Panc1 (cell line): ENCODE results near the gene SSX2IP. TPM values are rescaled to one million over a fixed set of nuclear protein-coding genes. Genes with fewer than 3 reads are reported as not detected.

Experiments used
- ATAC-seq: fragments of 200-7000 bp; cut with Tn5 transposase; 2 replicates; pipeline ENCODE4 v1.9.1; 2020; ENCODE audit warnings: mild to moderate bottlenecking, moderate library complexity
- BruUV-seq: library from RNA; stranded (reverse); fragments of 400-500 nt; replicated peaks from 2 replicates; lab custom pipeline; 2021; lab: Mats Ljungman, UMichigan
- CTCF ChIA-PET: fragments of 300-600 bp; sonication (Branson Sonifier 250); formaldehyde crosslinking; loops from one replicate; lab custom pipeline; 2022; ENCODE audit warnings: antibody characterized with exemption; lab: Charles Lee
- POLR2A ChIA-PET: fragments of 300-600 bp; sonication (Branson Sonifier 250); formaldehyde crosslinking; loops from one replicate; lab custom pipeline; 2022; ENCODE audit warnings: antibody characterized with exemption; lab: Charles Lee
- DNase-seq: peaks from one replicate; pipeline ENCODE4 v3.0.0-alpha.2; 2010; ENCODE audit warnings: low read depth, low spot score
- H3K27ac ChIP-seq: 2 replicates; pipeline ENCODE4 v1.5.1; 2011; ENCODE audit warnings: mild to moderate bottlenecking, low read length, inconsistent platforms
- H3K27me3 ChIP-seq: fragments of 200-500 bp; sonication (Bioruptor generic); 2 replicates; pipeline ENCODE4 v1.6.0; 2014; ENCODE audit warnings: low read length, inconsistent platforms; ENCODE audit not compliant: control insufficient read depth, insufficient read depth
- H3K36me3 ChIP-seq: fragments of 200-500 bp; sonication (Bioruptor generic); 2 replicates; pipeline ENCODE4 v1.5.1; 2014; ENCODE audit warnings: inconsistent platforms, mild to moderate bottlenecking, low read length, moderate library complexity; ENCODE audit not compliant: control insufficient read depth, insufficient read depth
- H3K4me1 ChIP-seq: 2 replicates; pipeline ENCODE4 v1.5.1; 2011; ENCODE audit warnings: inconsistent platforms, mild to moderate bottlenecking, low read length, moderate library complexity; ENCODE audit not compliant: control insufficient read depth, insufficient read depth
- H3K4me3 ChIP-seq, 2 experiments: 2 replicates each; pipeline ENCODE4 v1.5.1; 2011 to 2012; ENCODE audit warnings: low read depth in 2 of 2, low read length in 2 of 2, mild to moderate bottlenecking in 2 of 2, inconsistent platforms in 1 of 2, moderate library complexity in 1 of 2
- H3K9me3 ChIP-seq: fragments of 200-500 bp; sonication (Bioruptor generic); 2 replicates; pipeline ENCODE4 v1.5.1; 2014; ENCODE audit warnings: low read depth, mild to moderate bottlenecking, inconsistent platforms, low read length, moderate library complexity; ENCODE audit not compliant: control insufficient read depth, insufficient read depth
- POLR2AphosphoS5 ChIP-seq: IDR thresholded peaks from 2 replicates; pipeline ENCODE4 v1.6.1; 2012; ENCODE audit warnings: mild to moderate bottlenecking, low read depth, low read length, moderate library complexity
- SIN3A ChIP-seq: IDR thresholded peaks from 2 replicates; pipeline ENCODE4 v1.6.1; 2012; ENCODE audit warnings: low read depth, mild to moderate bottlenecking, low read length, moderate library complexity, borderline replicate concordance; ENCODE audit not compliant: insufficient read depth
- TCF7L2 ChIP-seq: IDR thresholded peaks from 2 replicates; pipeline ENCODE4 v1.6.1; 2011; ENCODE audit warnings: mild to moderate bottlenecking, low read depth, low read length, inconsistent platforms
- in situ Hi-C: cut with HindIII; loops from 2 replicates; pipeline ENCODE4 v1.10.0; 2016; ENCODE audit warnings: low sequenced_read_pairs, low pct_unique_long_range_greater_than_20kb
- intact Hi-C: fragments of 100-400 bp; cut with micrococcal nuclease; formaldehyde crosslinking; loops from one replicate; pipeline ENCODE4 v1.10.0; 2022; ENCODE audit not compliant: unreplicated experiment
- total RNA-seq: library from RNA; stranded (reverse); gene quantifications from one replicate; pipeline ENCODE4 v1.2.1, GENCODE V29; 2021; ENCODE audit not compliant: unreplicated experiment
- TF ChIP-seq, protein P1 (sequence below), 2 experiments: IDR thresholded peaks; 2 replicates each; pipeline ENCODE4 v1.6.1; 2011 to 2012; ENCODE audit warnings: low read depth in 2 of 2, control low read depth in 1 of 2, low read length in 1 of 2, mild to moderate bottlenecking in 1 of 2, moderate library complexity in 1 of 2; ENCODE audit not compliant: insufficient read depth in 1 of 2
- TF ChIP-seq, protein P2 (sequence below): fragments of 450-650 bp; IDR thresholded peaks from 2 replicates; pipeline ENCODE4 v1.5.1; 2017; ENCODE audit warnings: mild to moderate bottlenecking

The SSX2IP gene
- total RNA-seq, 1 experiment from 2014 or later: 81.8 TPM

DNA sequence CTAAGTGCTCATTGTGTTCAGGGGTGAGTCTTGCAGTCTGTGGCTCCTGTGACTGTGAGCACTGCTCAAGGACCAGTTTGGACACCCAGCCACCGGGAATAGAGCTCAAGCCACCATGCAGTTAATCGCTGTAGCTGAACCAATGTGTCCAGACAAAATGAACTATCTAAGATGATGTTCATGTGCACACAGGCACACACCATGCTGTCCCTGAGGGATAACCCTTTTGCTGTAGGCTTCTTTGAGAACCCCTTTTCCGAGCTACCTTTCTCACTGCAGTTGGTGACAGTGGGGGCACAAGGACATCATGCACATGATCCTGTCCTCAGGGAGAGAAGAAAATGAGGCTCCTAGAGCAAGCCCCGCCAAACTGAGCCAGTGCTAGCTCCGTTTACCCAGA is 65.4 kb downstream of the SSX2IP start:
- no peaks in the 10 kb centered on the region for H3K9me3 ChIP-seq

DNA sequence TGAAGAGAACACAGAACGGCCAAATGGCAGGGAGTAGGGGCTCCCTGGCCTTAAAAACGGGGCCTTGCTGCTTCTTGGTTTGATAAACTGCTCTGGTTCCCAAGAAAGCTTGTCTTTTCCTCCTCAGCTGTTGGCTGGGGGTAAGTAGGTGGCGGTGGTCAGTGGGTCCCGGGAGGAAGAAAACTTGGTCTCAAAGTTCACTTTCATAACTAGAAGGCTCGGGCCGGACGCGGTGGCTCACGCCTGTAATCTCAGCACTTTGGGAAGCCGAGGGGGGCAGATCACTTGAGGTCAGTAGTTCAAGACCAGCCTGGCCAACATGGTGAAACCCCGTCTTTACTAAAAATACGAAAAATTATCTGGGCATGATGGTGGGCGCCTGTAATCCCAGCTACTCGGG is 68.7 kb downstream of the SSX2IP start:
- H3K4me1 ChIP-seq: peaks cover 9% of the 10 kb centered on the region; the same call in 1 of the 2 replicates
- in situ Hi-C loops: loop anchor here (25.0 kb wide), 1 partner anchor 709 kb away; no protein-coding TSS in a partner anchor

More for the DNA sequence above, 65.4 kb downstream of the SSX2IP start:
- Histone ChIP-seq H3K27ac (no peak overlapping the region), H3K4me1 (peaks cover 1% of the 10 kb centered on the region; the same call in 1 of the 2 replicates), H3K36me3 (no peaks in the 10 kb centered on the region), H3K27me3 (no peaks in the 10 kb centered on the region), H3K4me3 (no peak overlapping the region)
- DNase-seq: no peak
- ChIA-PET CTCF (interaction anchor here (0.6 kb wide), 1 partner anchor 129 kb away, joined by 3 read pairs; no protein-coding TSS in a partner anchor), POLR2A (no interaction called here)
- intact Hi-C loops: loop anchor here (10.0 kb wide), 1 partner anchor 310 kb away; no protein-coding TSS in a partner anchor
- in situ Hi-C loops: loop anchor here (25.0 kb wide), 1 partner anchor 713 kb away; no protein-coding TSS in a partner anchor
- no TSS peak for BruUV-seq
- ATAC-seq: no peak
- no peak for TF ChIP-seq SIN3A
- TF ChIP-seq, protein P1, sequence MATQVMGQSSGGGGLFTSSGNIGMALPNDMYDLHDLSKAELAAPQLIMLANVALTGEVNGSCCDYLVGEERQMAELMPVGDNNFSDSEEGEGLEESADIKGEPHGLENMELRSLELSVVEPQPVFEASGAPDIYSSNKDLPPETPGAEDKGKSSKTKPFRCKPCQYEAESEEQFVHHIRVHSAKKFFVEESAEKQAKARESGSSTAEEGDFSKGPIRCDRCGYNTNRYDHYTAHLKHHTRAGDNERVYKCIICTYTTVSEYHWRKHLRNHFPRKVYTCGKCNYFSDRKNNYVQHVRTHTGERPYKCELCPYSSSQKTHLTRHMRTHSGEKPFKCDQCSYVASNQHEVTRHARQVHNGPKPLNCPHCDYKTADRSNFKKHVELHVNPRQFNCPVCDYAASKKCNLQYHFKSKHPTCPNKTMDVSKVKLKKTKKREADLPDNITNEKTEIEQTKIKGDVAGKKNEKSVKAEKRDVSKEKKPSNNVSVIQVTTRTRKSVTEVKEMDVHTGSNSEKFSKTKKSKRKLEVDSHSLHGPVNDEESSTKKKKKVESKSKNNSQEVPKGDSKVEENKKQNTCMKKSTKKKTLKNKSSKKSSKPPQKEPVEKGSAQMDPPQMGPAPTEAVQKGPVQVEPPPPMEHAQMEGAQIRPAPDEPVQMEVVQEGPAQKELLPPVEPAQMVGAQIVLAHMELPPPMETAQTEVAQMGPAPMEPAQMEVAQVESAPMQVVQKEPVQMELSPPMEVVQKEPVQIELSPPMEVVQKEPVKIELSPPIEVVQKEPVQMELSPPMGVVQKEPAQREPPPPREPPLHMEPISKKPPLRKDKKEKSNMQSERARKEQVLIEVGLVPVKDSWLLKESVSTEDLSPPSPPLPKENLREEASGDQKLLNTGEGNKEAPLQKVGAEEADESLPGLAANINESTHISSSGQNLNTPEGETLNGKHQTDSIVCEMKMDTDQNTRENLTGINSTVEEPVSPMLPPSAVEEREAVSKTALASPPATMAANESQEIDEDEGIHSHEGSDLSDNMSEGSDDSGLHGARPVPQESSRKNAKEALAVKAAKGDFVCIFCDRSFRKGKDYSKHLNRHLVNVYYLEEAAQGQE (IDR thresholded peaks at IDR 0.05; ENCODE audit: insufficient read depth in 1 of 2, low read depth in 2 of 2, low read length in 1 of 2): no peak
- no peak for TF ChIP-seq TCF7L2
- TF ChIP-seq, protein P2, sequence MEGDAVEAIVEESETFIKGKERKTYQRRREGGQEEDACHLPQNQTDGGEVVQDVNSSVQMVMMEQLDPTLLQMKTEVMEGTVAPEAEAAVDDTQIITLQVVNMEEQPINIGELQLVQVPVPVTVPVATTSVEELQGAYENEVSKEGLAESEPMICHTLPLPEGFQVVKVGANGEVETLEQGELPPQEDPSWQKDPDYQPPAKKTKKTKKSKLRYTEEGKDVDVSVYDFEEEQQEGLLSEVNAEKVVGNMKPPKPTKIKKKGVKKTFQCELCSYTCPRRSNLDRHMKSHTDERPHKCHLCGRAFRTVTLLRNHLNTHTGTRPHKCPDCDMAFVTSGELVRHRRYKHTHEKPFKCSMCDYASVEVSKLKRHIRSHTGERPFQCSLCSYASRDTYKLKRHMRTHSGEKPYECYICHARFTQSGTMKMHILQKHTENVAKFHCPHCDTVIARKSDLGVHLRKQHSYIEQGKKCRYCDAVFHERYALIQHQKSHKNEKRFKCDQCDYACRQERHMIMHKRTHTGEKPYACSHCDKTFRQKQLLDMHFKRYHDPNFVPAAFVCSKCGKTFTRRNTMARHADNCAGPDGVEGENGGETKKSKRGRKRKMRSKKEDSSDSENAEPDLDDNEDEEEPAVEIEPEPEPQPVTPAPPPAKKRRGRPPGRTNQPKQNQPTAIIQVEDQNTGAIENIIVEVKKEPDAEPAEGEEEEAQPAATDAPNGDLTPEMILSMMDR: no peak
- no peak for TF ChIP-seq POLR2AphosphoS5

More for the DNA sequence above, 68.7 kb downstream of the SSX2IP start:
- Histone ChIP-seq H3K27me3 (no peaks in the 10 kb centered on the region), H3K27ac (no peak overlapping the region; the same call in 1 of the 2 replicates), H3K9me3 (no peaks in the 10 kb centered on the region), H3K4me3 (no peak overlapping the region), H3K36me3 (no peaks in the 10 kb centered on the region)
- POLR2A ChIA-PET: interaction anchor here (0.6 kb wide), 1 partner anchor 15 kb away, joined by 3 read pairs; no protein-coding TSS in a partner anchor
- no peak for DNase-seq
- CTCF ChIA-PET: interaction anchor here (0.7 kb wide), 1 partner anchor 459 kb away, joined by 5 read pairs; no protein-coding TSS in a partner anchor
- no peak for ATAC-seq
- no peak for TF ChIP-seq SIN3A
- TF ChIP-seq, protein P2: no peak
- TF ChIP-seq POLR2AphosphoS5: no peak
- TF ChIP-seq, protein P1 (IDR thresholded peaks at IDR 0.05; ENCODE audit: insufficient read depth in 1 of 2, low read depth in 2 of 2, low read length in 1 of 2): no peak
- no peak for TF ChIP-seq TCF7L2
- BruUV-seq: no TSS peak
- intact Hi-C loops: loop anchor here (10.0 kb wide), 1 partner anchor 313 kb away; no protein-coding TSS in a partner anchor
